Measurements from ENCODE around the gene ITIH5.

Gene ITIH5

GRCh38 chr10:7513455-7513854, 153.3 kb downstream of the ITIH5 start:
- TF ChIP-seq ZFX (IDR thresholded peaks at IDR 0.05; ENCODE audit: borderline replicate concordance) (no peak), CTCF (IDR thresholded peaks at IDR 0.05) (no peak)

GRCh38 chr10:7512487-7512886, 154.3 kb downstream of the ITIH5 start:
- no peak overlapping the region for H3K27ac ChIP-seq
- no peak for TF ChIP-seq CTCF (IDR thresholded peaks at IDR 0.05)
- TF ChIP-seq ZFX (IDR thresholded peaks at IDR 0.05; ENCODE audit: borderline replicate concordance) = no peak

More at GRCh38 chr10:7513455-7513854, 153.3 kb downstream of the ITIH5 start:
- no peak overlapping the region for H3K27ac ChIP-seq

- H3K27ac ChIP-seq = no peak overlapping the region
- TF ChIP-seq CTCF (IDR thresholded peaks at IDR 0.05) (no peak), ZFX (IDR thresholded peaks at IDR 0.05; ENCODE audit: borderline replicate concordance) (no peak)
Measured at GRCh38 chr10:7511612-7512011, 155.2 kb downstream of the ITIH5 start.

Measured in 22Rv1 (cell line).